Measurements from ENCODE around the gene FXYD4.

The FXYD4 gene

GRCh38 chr10:43347997-43348396, 23.4 kb upstream of the FXYD4 start:
- DNase-seq = no peak

- peak; percentile 68 to 77 (median 71) for DNase-seq
Measured at GRCh38 chr10:43348511-43349312, 22.7 kb upstream of the FXYD4 start.

- DNase-seq = no peak
Measured at GRCh38 chr10:43350156-43350555, 21.3 kb upstream of the FXYD4 start.

- DNase-seq = no peak
Measured at GRCh38 chr10:43350686-43351085, 20.8 kb upstream of the FXYD4 start.

GRCh38 chr10:43351301-43351700, 20.1 kb upstream of the FXYD4 start:
- DNase-seq = no peak

GRCh38 chr10:43352951-43353350, 18.5 kb upstream of the FXYD4 start:
- DNase-seq = no peak

- DNase-seq = no peak
Measured at GRCh38 chr10:43353495-43354329, 17.7 kb upstream of the FXYD4 start.

GRCh38 chr10:43354330-43354635, 17.2 kb upstream of the FXYD4 start:
- no peak for DNase-seq

- no peak for DNase-seq
Measured at GRCh38 chr10:43354879-43355380, 16.5 kb upstream of the FXYD4 start.

GRCh38 chr10:43355749-43356371, 15.6 kb upstream of the FXYD4 start:
- no peak for DNase-seq

GRCh38 chr10:43360086-43360485, 11.3 kb upstream of the FXYD4 start:
- DNase-seq = no peak

- DNase-seq = no peak
Measured at GRCh38 chr10:43361547-43362190, 9.8 kb upstream of the FXYD4 start.

GRCh38 chr10:43362191-43362839, 9.1 kb upstream of the FXYD4 start:
- peak; percentile 92 to 97 (median 96) for DNase-seq

- DNase-seq = no peak
Measured at GRCh38 chr10:43365001-43365400, 6.4 kb upstream of the FXYD4 start.

- no peak for DNase-seq
Measured at GRCh38 chr10:43369921-43370320, 1.5 kb upstream of the FXYD4 start.

- no peak for DNase-seq
Measured at GRCh38 chr10:43370671-43371215, 693 bp upstream of the FXYD4 start.

GRCh38 chr10:43372765-43373361, 1.4 kb downstream of the FXYD4 start:
- no peak for DNase-seq

GRCh38 chr10:43373461-43373860, 2.0 kb downstream of the FXYD4 start:
- DNase-seq = no peak

- no peak for DNase-seq
Measured at GRCh38 chr10:43374194-43374593, 2.8 kb downstream of the FXYD4 start.

GRCh38 chr10:43375401-43376020, 4.1 kb downstream of the FXYD4 start:
- no peak for DNase-seq

GRCh38 chr10:43376046-43376635, 4.7 kb downstream of the FXYD4 start:
- DNase-seq = no peak

Data from activated CD4-positive, CD25-positive, alpha-beta regulatory T cell (primary cell).